Ectodermal cell (in vitro differentiated cells): ENCODE measurements around the gene MOCS2. TPM values are rescaled to one million over a fixed set of nuclear protein-coding genes. Genes with fewer than 3 reads are reported as not detected.

ENCODE experiments used
- H3K27ac ChIP-seq: 2 replicates; pipeline ENCODE4 v1.7.0; 2013; ENCODE audit warnings: mild to moderate bottlenecking, low read depth, low read length; ENCODE audit not compliant: insufficient read depth, poor library complexity, severe bottlenecking
- H3K27me3 ChIP-seq: 2 replicates; pipeline ENCODE4 v1.7.0; 2013; ENCODE audit warnings: mild to moderate bottlenecking, low read length; ENCODE audit not compliant: insufficient read depth, control insufficient read depth, poor library complexity, severe bottlenecking
- H3K36me3 ChIP-seq: one replicate; pipeline ENCODE4 v1.7.0; 2013; ENCODE audit warnings: low read length; ENCODE audit not compliant: control insufficient read depth, insufficient read depth
- H3K4me1 ChIP-seq: one replicate; pipeline ENCODE4 v1.7.0; 2013; ENCODE audit warnings: low read length; ENCODE audit not compliant: control insufficient read depth, insufficient read depth
- H3K4me3 ChIP-seq: 2 replicates; pipeline ENCODE4 v1.7.0; 2013; ENCODE audit warnings: low read depth, low read length, control low read depth; ENCODE audit not compliant: insufficient read depth
- H3K9me3 ChIP-seq: 2 replicates; pipeline ENCODE4 v1.7.0; 2013; ENCODE audit warnings: mild to moderate bottlenecking, low read length, moderate library complexity; ENCODE audit not compliant: control insufficient read depth
- WGBS, 2 experiments: methylation state at CpG; one replicate each; pipeline ENCODE4 v1.1.7; 2013; ENCODE audit warnings: missing lambda C conversion rate in 2 of 2; 5-methylcytosine and 5-hydroxymethylcytosine counted together
- polyA plus RNA-seq, 4 experiments: library from polyadenylated mRNA; stranded (reverse); fragments of 50-300 nt; gene quantifications; one replicate each; pipeline ENCODE4 v1.2.3, GENCODE V29; 2013

MOCS2 gene, protein sequence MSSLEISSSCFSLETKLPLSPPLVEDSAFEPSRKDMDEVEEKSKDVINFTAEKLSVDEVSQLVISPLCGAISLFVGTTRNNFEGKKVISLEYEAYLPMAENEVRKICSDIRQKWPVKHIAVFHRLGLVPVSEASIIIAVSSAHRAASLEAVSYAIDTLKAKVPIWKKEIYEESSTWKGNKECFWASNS
- 40.1 TPM for polyA plus RNA-seq (2013, experiment 1 of 4)
- 35.6 TPM for polyA plus RNA-seq (2013, experiment 2 of 4)
- polyA plus RNA-seq (2013, experiment 3 of 4), result 26.4 TPM
- 30.8 TPM for polyA plus RNA-seq (2013, experiment 4 of 4)

DNA sequence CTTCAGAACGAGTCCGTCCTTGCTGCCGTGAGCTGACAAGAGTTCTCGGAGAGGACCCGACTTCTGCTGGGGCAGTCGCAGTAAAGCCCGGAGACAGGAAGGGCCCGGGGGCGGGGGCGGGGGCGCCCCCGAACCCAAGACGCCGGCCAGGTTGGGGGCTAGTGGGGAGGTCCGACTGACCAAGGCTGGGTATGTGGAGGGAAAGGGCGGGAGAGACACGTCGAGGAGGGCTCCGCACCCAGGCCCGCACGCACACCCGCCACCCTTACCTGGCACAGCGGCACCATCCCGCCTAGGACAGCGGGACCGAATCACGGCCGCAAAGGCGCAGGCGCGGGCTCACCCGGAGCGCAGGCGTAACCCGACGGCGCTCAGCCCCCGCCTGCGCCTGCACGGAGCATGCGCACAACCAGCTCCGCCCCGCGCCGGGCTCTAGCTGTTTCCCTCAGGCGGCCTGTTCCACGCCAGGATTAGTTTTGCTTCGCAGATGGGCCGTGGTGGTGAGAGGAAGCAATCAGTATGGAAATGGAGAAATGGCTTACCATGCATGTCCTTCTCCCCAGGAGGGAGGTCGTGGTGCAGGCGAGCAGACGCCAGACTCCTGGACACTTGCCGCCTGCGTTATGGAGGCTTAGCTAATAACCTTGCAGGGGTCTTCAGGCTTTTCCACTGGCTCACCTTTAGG is at the start of gene MOCS2:
MOCS2 (minus strand) TSS at position 315 of the 685 bp plus-strand sequence. CDS start 2,583 bp downstream, outside the sequence.
- H3K4me3 ChIP-seq, result peak within 1 kb of the TSS; percentile 76
- 1% methylated on average over 54 of the region's 54 CpGs for WGBS, 2 experiments
- H3K27me3 ChIP-seq, result peaks cover 9% of the 10 kb centered on the region
- peaks cover 5% of the 10 kb centered on the region for H3K4me1 ChIP-seq
- H3K27ac ChIP-seq, result no peak within 1 kb of the TSS
- no peaks in the 10 kb centered on the region for H3K9me3 ChIP-seq
- no peaks in the 10 kb centered on the region for H3K36me3 ChIP-seq

DNA sequence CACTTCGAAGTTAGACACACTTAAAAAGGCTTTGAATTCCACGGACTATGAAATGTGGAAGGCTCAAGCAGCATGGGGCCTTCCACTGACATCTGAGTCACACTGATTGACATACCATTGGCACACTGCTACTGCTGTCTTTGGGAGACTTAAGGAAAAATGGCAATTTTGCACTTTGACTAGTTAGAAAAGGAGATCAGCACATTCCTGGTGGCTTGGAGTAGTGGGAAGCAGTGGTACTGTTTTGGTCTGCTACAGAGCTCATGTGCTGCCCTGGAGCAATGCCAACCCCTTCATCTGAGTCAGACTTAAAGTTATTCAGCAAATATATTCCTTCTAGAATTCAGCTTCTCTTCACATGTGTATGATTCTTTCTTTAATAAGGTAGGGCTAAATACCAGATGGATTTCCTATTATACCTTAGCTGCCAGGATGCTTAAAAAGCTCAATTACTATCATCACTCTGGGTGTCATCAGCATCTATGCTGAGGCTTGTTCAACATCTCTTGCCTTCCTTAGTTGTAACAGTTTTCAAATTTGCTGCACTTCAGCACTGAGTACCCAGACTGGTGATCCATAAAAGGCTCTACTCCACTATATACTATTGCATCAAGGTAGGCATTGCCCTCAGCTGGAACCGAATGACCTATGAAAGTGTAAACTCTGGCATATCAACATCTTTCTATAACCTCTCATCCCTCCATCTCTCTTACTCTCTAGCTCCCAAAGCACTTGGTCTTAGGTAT is 42.3 kb upstream of the MOCS2 start:
- H3K27me3 ChIP-seq, result no peaks in the 10 kb centered on the region
- no peaks in the 10 kb centered on the region for H3K9me3 ChIP-seq
- no peak overlapping the region for H3K27ac ChIP-seq
- H3K4me3 ChIP-seq, result no peak overlapping the region
- no peaks in the 10 kb centered on the region for H3K4me1 ChIP-seq
- 87 to 91% methylated on average over 3 of the region's 3 CpGs for WGBS, 2 experiments
- no peaks in the 10 kb centered on the region for H3K36me3 ChIP-seq

DNA sequence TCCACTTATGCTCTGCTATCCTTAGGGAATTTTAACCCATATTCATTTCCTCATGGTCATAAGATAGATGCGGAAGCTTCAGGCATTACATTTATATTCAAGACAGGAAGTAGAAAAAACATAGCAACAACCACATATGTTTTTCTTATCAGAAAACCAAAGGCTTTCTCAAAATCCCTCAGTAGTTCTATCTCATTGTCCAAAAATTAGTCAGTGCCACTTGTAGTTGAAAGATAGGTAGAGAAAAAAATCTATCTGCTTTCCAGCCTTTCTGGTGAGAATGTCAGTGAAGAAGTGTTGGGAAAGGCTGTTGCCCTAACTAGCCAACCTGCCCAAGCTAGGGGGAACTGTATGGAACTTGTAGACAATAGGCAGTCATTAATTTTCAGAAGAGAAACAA is 23.5 kb upstream of the MOCS2 start:
- WGBS, 2 experiments, result 91 to 94% methylated on average over 1 of the region's 1 CpG
- Histone ChIP-seq H3K9me3 (no peaks in the 10 kb centered on the region), H3K27me3 (no peaks in the 10 kb centered on the region), H3K4me1 (no peaks in the 10 kb centered on the region), H3K4me3 (no peak overlapping the region), H3K27ac (no peak overlapping the region), H3K36me3 (no peaks in the 10 kb centered on the region)

DNA sequence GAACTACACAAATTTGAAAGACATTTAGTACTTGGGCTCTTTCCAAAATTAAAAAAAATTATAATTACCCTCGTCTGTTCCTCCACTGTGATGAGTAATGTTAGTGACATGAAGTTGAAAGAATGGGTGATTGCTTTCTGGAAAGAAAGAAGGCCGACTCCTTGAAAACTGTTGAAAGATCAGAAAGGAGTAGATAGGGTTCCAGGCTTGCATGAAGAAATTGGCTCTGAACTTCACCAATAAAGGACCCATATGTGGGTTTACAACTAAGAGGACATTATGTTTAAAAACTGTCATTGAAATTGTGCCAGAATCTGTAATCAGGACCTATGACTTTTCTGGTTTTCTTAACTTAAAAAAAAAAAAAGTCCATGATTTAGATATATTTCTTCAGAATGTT is 20.7 kb upstream of the MOCS2 start:
- H3K27me3 ChIP-seq, result no peaks in the 10 kb centered on the region
- no peaks in the 10 kb centered on the region for H3K4me1 ChIP-seq
- H3K36me3 ChIP-seq, result no peaks in the 10 kb centered on the region
- no peak overlapping the region for H3K4me3 ChIP-seq
- H3K27ac ChIP-seq, result no peak overlapping the region
- H3K9me3 ChIP-seq, result no peaks in the 10 kb centered on the region
- 85 to 91% methylated on average over 2 of the region's 2 CpGs for WGBS, 2 experiments

DNA sequence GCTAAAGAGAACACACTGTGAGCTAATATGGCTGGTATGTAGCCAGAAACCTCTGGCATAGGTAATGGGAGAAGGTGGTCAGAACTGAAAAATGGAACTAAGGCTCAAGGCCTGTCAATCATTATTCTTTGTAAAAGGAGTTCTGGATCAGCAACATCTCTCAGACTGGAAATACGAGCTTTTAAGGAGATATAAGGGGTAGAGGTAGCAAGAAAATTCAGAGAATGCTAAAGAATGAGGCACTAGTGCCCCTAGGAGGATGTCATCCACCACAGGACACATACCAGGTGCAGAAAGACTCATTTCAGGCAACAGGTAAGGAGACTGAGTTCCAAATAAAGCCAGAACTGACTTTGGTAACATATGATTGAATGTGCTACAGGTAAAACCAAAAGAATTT is 18.9 kb upstream of the MOCS2 start:
- Histone ChIP-seq H3K36me3 (no peaks in the 10 kb centered on the region), H3K27me3 (no peaks in the 10 kb centered on the region), H3K4me1 (no peaks in the 10 kb centered on the region), H3K27ac (no peak overlapping the region), H3K4me3 (no peak overlapping the region), H3K9me3 (no peaks in the 10 kb centered on the region)
- WGBS, 2 experiments, result 85 to 87% methylated on average over 1 of the region's 1 CpG

DNA sequence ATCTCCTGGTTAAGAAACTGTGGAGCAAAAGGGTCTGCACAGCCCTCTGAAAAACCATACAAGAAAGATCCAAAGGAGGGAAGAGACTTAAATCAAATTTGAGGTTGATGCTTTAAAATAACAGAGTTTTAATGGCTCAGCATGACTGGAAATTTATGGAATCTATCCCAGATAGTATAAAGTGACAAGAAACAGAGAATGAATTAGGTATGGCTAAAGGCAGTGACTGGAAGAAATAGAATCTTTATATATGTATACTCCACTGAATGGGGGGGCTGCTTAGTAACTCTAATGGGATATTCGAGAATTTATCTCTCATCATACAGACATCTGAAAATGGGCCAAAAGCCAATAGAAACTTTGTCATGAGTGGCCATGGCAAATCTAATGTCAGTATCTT is 17.6 kb upstream of the MOCS2 start:
- H3K36me3 ChIP-seq, result no peaks in the 10 kb centered on the region
- no peak overlapping the region for H3K27ac ChIP-seq
- WGBS, 2 experiments, result 96 to 100% methylated on average over 1 of the region's 1 CpG
- H3K9me3 ChIP-seq, result no peaks in the 10 kb centered on the region
- H3K4me3 ChIP-seq, result no peak overlapping the region
- no peaks in the 10 kb centered on the region for H3K4me1 ChIP-seq
- H3K27me3 ChIP-seq, result no peaks in the 10 kb centered on the region

DNA sequence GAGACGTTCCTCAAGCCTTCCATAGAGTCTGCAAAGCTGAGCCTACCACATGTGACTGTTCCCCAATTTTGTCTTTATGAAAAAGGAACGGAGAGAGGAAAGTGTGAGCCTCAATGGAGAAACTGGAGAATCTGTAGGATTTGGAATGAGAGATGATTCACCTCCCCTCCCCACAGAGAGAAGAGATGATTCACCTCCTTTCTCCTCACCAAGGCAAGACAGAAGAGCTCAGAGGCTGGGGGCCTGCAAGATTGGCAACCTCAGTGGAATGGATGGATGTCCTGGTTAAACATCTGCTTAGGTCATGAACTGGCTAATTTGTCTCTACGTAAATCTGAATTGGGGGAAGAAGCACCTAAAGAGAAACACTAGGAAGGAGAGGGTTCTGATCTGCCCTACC is 17.0 kb upstream of the MOCS2 start:
- H3K4me3 ChIP-seq, result no peak overlapping the region
- no peaks in the 10 kb centered on the region for H3K9me3 ChIP-seq
- no peaks in the 10 kb centered on the region for H3K27me3 ChIP-seq
- no peaks in the 10 kb centered on the region for H3K36me3 ChIP-seq
- H3K4me1 ChIP-seq, result no peaks in the 10 kb centered on the region
- 89 to 99% methylated on average over 3 of the region's 3 CpGs for WGBS, 2 experiments
- H3K27ac ChIP-seq, result no peak overlapping the region

DNA sequence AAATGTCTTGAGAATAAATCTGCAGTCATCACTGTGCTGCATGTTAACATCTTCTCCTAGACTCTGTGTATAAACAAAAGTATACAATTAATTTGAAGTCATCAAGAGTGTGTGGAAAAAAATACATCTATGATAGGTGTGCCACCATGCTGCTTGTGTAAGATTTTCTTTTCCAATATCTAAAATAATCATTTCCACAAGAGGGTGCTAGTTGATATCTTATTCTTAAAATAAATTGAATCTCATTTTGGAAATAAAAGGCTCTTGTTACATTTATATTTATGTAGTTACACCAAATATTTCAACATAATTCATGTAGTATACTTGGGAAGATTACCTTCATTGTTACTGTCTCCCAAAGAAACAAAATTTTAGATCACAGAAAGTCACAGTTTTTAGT is 14.1 kb upstream of the MOCS2 start:
- Histone ChIP-seq H3K27me3 (no peaks in the 10 kb centered on the region), H3K9me3 (no peaks in the 10 kb centered on the region), H3K36me3 (no peaks in the 10 kb centered on the region), H3K4me1 (no peaks in the 10 kb centered on the region), H3K4me3 (no peak overlapping the region), H3K27ac (no peak overlapping the region)

DNA sequence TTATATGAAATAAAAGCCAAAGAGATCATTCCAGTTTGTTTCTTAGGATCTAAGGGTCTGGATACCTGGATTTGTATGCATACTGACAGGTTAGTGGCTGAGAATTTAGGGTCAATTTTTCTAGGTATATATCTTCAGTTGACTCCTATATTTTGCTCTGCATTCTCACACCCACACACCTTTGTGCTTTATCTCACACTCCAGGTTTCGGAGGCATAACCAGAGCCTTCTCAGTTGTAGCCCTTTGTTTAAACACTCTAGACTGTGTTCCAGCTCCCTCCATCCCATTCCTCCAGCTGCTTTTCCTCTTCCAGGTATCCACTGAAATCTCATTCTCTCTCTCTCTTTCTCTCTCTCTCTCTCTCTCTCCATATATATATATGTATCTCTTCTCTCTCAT is 10.6 kb upstream of the MOCS2 start:
- no peaks in the 10 kb centered on the region for H3K9me3 ChIP-seq
- WGBS, 2 experiments, result 95 to 96% methylated on average over 1 of the region's 1 CpG
- H3K27me3 ChIP-seq, result no peaks in the 10 kb centered on the region
- no peak overlapping the region for H3K27ac ChIP-seq
- H3K36me3 ChIP-seq, result no peaks in the 10 kb centered on the region
- no peak overlapping the region for H3K4me3 ChIP-seq
- no peaks in the 10 kb centered on the region for H3K4me1 ChIP-seq

DNA sequence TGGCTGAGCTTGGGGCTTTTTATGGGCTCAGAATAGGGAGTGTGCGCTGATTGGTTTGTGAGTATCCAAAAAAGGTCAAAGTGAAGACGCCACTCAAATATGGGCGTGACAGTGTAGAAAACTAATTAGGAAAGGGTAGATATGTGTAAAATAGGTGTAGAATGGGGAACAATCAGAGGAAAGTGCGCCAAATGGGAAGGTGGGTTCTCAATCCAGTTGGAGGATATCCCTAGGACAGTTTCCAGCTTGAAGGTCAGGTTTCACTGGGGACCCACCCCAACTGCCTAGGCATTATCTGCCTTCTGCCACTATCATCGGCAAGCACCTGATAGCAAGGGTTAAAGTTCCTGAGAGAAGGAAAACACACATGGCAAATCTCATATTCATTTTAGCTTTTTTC is 9.3 kb upstream of the MOCS2 start:
- H3K4me1 ChIP-seq, result peaks cover 5% of the 10 kb centered on the region
- no peak overlapping the region for H3K27ac ChIP-seq
- WGBS, 2 experiments, result 94 to 95% methylated on average over 5 of the region's 5 CpGs
- H3K9me3 ChIP-seq, result no peaks in the 10 kb centered on the region
- H3K27me3 ChIP-seq, result no peaks in the 10 kb centered on the region
- no peaks in the 10 kb centered on the region for H3K36me3 ChIP-seq
- H3K4me3 ChIP-seq, result no peak overlapping the region
